ENCODE data around the gene STAB1.

The STAB1 gene

GRCh38 chr3:52537726-52538421 is 42.7 kb downstream of the STAB1 start:
- no peak for DNase-seq

GRCh38 chr3:52539010-52539653 is 44.0 kb downstream of the STAB1 start:
- no peak for DNase-seq

- DNase-seq, result no peak
Measured at GRCh38 chr3:52541050-52541449, 45.9 kb downstream of the STAB1 start.

GRCh38 chr3:52544937-52545336 is 49.8 kb downstream of the STAB1 start:
- DNase-seq, result no peak

GRCh38 chr3:52546111-52546901 is 51.2 kb downstream of the STAB1 start:
- no peak for DNase-seq

- DNase-seq, result no peak
Measured at GRCh38 chr3:52547143-52547542, 52.0 kb downstream of the STAB1 start.

GRCh38 chr3:52551118-52551517 is 56.0 kb downstream of the STAB1 start:
- no peak for DNase-seq

- no peak for DNase-seq
Measured at GRCh38 chr3:52552089-52552488, 57.0 kb downstream of the STAB1 start.

- no peak for DNase-seq
Measured at GRCh38 chr3:52554026-52554755, 59.1 kb downstream of the STAB1 start.

GRCh38 chr3:52555056-52555455 is 59.9 kb downstream of the STAB1 start:
- DNase-seq, result no peak

- DNase-seq, result no peak
Measured at GRCh38 chr3:52557011-52557960, 62.1 kb downstream of the STAB1 start.

- DNase-seq, result no peak
Measured at GRCh38 chr3:52558436-52558835, 63.3 kb downstream of the STAB1 start.

- no peak for DNase-seq
Measured at GRCh38 chr3:52561028-52561747, 66.0 kb downstream of the STAB1 start.

- DNase-seq, result no peak
Measured at GRCh38 chr3:52563984-52564383, 68.8 kb downstream of the STAB1 start.

- DNase-seq, result no peak
Measured at GRCh38 chr3:52568069-52568468, 72.9 kb downstream of the STAB1 start.

- no peak for DNase-seq
Measured at GRCh38 chr3:52570076-52570475, 74.9 kb downstream of the STAB1 start.

GRCh38 chr3:52572221-52572620 is 77.1 kb downstream of the STAB1 start:
- no peak for DNase-seq

Data from activated CD4-positive, alpha-beta T cell treated with anti-CD3 and anti-CD28 coated beads for 48 hours (primary cell).